ACHN (cell line): ENCODE results near the gene LMOD2.
A peak's percentile ranks its signal among the peaks of the same experiment; 100 is the strongest.

ENCODE experiments used
- DNase-seq: peaks from one replicate; pipeline ENCODE4 v3.0.0-alpha.2; 2015
- in situ Hi-C: cut with HindIII; loops from 2 replicates; pipeline ENCODE4 v1.10.0; 2017; ENCODE audit warnings: low sequenced_read_pairs, low pct_ligation_motif_present, low pct_unique_long_range_greater_than_20kb

LMOD2 gene

DNA sequence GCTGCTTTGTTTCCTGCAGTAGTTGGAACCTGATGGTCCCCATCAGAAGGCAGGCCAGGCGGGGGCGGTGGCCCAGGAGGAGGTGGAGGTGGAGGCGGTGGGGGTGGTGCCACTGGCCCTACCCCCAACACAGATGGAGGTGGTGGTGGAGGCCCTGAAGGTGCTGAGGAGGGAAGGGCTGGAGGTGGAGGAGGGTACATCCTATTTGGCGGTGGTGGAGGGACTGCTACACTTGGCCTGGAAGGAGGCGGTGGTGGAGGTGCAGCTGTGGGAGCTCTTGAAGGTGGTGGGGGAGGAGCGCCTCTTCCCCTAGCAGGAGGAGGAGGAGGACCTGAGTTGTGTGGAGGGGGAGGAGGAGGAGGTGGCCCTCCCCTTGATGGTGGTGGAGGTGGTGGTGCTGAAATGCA is 36.8 kb downstream of the LMOD2 start:
- DNase-seq: no peak
- in situ Hi-C loops: no loop called here

DNA sequence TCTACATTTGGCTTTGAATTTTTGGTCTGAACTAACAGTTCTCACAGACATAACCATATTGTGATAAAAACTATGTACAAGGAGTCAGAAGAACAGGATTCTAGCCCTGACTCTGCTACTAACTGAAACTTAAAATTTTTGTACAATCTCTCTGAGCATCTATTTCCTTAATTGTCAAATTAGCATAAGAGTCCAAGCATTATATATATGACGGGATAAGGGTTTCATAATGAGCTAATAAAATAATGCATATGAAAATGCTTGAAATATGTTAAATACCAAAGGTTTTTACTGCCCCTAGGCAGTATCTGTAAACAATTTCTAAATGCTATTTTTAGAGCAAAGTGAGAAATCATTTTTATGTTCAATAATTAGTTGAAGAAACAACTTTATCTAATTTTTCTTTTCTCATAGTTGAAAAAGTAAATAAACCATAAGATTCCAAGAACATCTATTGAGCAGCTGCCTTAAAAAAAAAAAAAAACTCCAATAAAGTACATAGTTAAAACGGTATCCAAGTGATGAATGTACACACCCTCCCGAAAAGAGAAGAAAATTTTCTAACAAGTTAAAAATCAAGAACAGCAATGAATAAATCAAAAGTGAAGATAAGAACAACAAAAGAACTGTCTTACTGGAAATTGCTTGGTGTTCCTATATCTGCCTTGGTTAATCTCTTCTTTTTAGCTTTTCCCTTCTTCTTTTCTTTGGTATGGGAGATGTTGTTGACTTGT is 40.4 kb downstream of the LMOD2 start:
- DNase-seq: no peak
- in situ Hi-C loops: no loop called here

DNA sequence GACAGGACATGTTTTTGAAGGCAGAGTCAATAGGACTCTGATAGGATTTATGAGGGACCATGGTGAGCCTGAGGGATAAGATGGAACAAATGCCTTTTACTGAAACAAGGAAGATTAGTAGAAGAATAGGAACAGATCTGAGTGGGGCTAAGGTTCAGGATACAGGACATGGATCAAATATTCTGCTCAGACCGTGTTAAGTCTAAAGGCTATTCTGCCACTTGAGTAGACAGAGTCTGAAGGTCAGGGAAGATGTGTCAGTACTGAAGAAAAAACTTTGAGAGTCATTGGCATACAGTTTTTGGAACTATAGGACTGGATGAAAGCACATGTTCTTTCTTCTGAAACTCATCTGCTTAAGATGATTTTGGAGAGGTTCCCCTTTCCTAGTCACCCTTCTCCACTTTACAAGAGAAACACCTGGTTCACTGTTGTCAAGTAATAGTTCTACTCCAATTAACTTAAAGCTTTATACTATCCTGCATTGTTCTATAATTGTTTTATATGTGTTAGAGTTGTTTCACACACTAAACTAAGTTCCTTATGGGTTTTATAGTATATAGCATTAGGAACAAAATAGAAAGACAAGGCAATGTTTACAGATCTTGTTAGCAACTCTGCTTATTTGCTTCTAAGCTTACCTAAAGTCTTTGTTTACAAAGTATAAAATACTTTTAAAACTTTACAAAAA is 49.7 kb downstream of the LMOD2 start:
- DNase-seq: no peak
- in situ Hi-C loops: no loop called here

DNA sequence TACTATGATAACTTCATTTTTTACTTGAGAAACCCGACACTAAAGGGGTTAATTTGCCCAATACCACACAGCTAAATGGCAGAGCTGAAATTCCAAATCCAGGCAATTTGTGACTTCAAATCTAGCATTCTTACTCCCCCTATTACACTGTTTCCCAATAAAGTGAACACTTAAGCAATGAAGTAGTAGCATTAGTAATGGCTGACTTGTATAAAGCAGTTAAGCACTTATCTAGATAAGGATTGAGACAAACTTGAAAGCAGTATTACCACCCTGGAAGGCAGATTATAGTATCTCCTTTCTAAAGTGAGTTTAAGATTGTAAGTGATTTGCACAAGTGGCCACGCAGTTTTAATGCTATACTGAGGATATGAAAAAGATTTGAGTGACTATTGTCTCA is 53.9 kb downstream of the LMOD2 start:
- in situ Hi-C loops: no loop called here
- no peak for DNase-seq

DNA sequence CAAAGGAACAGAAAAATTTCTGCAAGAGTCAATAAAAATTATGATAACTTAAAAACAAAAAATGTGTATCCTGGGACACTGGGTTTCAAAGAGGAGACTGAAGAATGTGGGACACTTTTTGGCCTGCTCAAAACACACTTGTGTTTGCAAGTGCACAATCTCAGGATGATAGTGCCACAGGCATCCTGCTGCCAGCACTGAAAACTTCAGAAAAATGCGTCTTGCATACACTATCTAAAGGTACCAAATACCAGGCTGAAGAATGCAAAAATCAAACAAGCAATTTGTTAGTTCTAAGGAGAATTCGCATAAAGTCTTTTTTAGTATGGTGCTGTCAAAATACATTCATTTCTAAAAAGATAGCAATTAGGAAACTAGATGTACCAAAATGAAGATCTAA is 55.0 kb downstream of the LMOD2 start:
- DNase-seq: no peak
- in situ Hi-C loops: no loop called here

DNA sequence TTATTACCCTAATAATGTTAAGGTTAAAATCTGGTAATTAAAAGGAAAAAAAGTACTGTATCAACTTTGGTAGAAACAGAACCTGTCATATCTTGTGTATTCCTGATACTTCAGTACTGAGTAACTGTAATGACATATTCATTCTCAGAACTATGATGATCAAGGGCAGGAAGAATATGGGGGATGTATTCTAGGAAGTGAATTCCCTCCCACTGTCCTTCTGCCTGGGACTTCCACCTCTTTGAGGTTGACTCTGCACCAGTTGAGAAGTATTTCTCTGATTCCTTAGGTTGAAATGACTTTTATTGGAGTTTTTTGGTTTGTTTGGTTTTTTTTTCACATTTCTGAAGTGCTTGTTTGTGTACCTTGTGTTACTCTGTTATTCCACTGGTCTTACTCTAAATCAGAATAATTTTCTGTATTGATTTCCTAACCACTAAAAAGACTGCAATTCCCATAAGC is 56.2 kb downstream of the LMOD2 start:
- no peak for DNase-seq
- in situ Hi-C loops: no loop called here

DNA sequence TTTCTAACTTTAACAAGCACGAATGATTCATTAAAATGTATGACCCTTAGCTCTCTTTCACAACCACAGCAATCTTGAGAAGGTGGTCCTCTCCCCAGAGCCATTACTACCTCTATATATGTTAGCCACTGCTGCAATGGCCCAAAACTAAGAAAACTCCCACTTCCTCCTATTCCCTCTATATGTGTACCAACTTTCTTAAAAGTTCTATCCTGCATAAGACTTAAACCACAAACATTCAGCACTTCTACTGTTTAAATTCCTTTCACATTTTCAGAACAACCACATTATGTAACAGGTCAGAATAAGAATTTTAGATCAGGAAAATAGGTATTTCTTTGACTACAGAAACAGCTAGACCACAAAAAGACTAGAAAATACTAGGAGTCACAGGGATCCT is 57.0 kb downstream of the LMOD2 start:
- peak; percentile 50 for DNase-seq
- in situ Hi-C loops: no loop called here
